NCI-H2227 treated with DMSO at 0.1 percent for 48 hours (cell line): ENCODE data around the gene ENDOU.
"Not testable (repeated sequence)": the region's sequence is repeated elsewhere in the genome, so short reads cannot be mapped to it uniquely, and the experiment has no call there.

Source experiments
- DNase-seq: peaks from one replicate; lab custom pipeline; 2025; lab: John Stamatoyannopoulos, UW

ENDOU gene

GRCh38 chr12:47679785-47680184 lies 45.5 kb downstream of the ENDOU start:
- DNase-seq = no peak

GRCh38 chr12:47672068-47672467 lies 53.2 kb downstream of the ENDOU start:
- no peak for DNase-seq

GRCh38 chr12:47667935-47668334 lies 57.4 kb downstream of the ENDOU start:
- DNase-seq = not testable (repeated sequence)
